ENCODE data around the gene GOLGB1.

DNA sequence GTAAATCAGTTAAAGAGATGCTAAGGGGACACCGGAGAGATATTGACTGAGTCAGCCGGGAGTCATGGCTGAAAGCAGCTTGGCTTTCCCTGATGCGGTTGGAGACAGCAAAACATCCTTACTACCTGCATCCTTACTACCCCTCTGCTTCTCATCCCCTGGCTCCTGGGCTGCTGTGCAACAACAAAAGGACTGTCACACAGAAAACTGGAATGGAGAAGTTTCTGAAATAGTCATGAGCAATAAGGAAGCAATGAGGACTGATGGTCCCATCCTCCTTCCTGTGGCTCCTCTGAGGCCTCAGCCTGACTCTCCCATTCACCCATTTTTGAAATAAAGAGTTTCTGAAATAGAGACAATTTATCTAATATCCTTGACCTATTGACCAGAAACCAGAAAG is 90.0 kb downstream of the GOLGB1 start:
- TF ChIP-seq, protein P1, sequence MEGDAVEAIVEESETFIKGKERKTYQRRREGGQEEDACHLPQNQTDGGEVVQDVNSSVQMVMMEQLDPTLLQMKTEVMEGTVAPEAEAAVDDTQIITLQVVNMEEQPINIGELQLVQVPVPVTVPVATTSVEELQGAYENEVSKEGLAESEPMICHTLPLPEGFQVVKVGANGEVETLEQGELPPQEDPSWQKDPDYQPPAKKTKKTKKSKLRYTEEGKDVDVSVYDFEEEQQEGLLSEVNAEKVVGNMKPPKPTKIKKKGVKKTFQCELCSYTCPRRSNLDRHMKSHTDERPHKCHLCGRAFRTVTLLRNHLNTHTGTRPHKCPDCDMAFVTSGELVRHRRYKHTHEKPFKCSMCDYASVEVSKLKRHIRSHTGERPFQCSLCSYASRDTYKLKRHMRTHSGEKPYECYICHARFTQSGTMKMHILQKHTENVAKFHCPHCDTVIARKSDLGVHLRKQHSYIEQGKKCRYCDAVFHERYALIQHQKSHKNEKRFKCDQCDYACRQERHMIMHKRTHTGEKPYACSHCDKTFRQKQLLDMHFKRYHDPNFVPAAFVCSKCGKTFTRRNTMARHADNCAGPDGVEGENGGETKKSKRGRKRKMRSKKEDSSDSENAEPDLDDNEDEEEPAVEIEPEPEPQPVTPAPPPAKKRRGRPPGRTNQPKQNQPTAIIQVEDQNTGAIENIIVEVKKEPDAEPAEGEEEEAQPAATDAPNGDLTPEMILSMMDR (IDR thresholded peaks at IDR 0.05) = no peak
- TF ChIP-seq POLR2A (IDR thresholded peaks at IDR 0.05) = no peak
